A549 (cell line): ENCODE results near the gene KCNMA1.

ENCODE experiments used
- ESRRA ChIP-seq: fragments of 150-350 bp; IDR thresholded peaks from 2 replicates; pipeline ENCODE4 v1.6.1; 2014; ENCODE audit warnings: mild to moderate bottlenecking, low read length, borderline replicate concordance
- JUNB ChIP-seq: fragments of >200 bp; sonication (Bioruptor Twin); formaldehyde crosslinking; IDR thresholded peaks from 2 replicates; pipeline ENCODE4 v1.6.1; 2016
- MAFK ChIP-seq: fragments of 450-650 bp; IDR thresholded peaks from 2 replicates; pipeline ENCODE4 v1.6.1; 2014; ENCODE audit not compliant: partially characterized antibody
- MAZ ChIP-seq: fragments of 150-350 bp; IDR thresholded peaks from 2 replicates; pipeline ENCODE4 v1.6.1; 2014; ENCODE audit warnings: antibody characterized with exemption, low read depth, low read length, borderline replicate concordance
- MYC ChIP-seq: IDR thresholded peaks from 2 replicates; pipeline ENCODE4 v1.6.1; 2012; ENCODE audit warnings: mild to moderate bottlenecking, inconsistent platforms, low read length, improper control_type of control experiment, borderline replicate concordance
- PBX3 ChIP-seq: IDR thresholded peaks from 2 replicates; pipeline ENCODE4 v1.6.1; 2012
- RCOR1 ChIP-seq: fragments of 150-350 bp; IDR thresholded peaks from 2 replicates; pipeline ENCODE4 v1.6.1; 2014; ENCODE audit warnings: antibody characterized with exemption, low read length, low read depth
- REST ChIP-seq: fragments of 200-600 bp; sonication (generic); IDR thresholded peaks from 2 replicates; pipeline ENCODE4 v1.6.1; 2016; ENCODE audit warnings: antibody characterized with exemption, mild to moderate bottlenecking, moderate library complexity
- RFX5 ChIP-seq: fragments of 450-650 bp; IDR thresholded peaks from 2 replicates; pipeline ENCODE4 v1.7.1; 2014; ENCODE audit warnings: antibody characterized with exemption, mild to moderate bottlenecking, moderate library complexity
- TF ChIP-seq, protein P1 (sequence below): fragments of >200 bp; sonication (Bioruptor Twin); formaldehyde crosslinking; IDR thresholded peaks from 3 replicates; pipeline ENCODE4 v1.5.1; 2016
- TF ChIP-seq, protein P2 (sequence below): fragments of 450-650 bp; IDR thresholded peaks from 2 replicates; pipeline ENCODE4 v1.6.1; 2014; ENCODE audit warnings: antibody characterized with exemption
- TF ChIP-seq, protein P3 (sequence below): fragments of 150-350 bp; IDR thresholded peaks from 2 replicates; pipeline ENCODE4 v1.6.1; 2014; ENCODE audit warnings: low read depth, mild to moderate bottlenecking, low read length

GRCh38 chr10:77392236-77392721 lies 245.3 kb downstream of the KCNMA1 start:
- TF ChIP-seq, protein P1, sequence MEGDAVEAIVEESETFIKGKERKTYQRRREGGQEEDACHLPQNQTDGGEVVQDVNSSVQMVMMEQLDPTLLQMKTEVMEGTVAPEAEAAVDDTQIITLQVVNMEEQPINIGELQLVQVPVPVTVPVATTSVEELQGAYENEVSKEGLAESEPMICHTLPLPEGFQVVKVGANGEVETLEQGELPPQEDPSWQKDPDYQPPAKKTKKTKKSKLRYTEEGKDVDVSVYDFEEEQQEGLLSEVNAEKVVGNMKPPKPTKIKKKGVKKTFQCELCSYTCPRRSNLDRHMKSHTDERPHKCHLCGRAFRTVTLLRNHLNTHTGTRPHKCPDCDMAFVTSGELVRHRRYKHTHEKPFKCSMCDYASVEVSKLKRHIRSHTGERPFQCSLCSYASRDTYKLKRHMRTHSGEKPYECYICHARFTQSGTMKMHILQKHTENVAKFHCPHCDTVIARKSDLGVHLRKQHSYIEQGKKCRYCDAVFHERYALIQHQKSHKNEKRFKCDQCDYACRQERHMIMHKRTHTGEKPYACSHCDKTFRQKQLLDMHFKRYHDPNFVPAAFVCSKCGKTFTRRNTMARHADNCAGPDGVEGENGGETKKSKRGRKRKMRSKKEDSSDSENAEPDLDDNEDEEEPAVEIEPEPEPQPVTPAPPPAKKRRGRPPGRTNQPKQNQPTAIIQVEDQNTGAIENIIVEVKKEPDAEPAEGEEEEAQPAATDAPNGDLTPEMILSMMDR: no peak; the same call in 2 of the 3 replicates
- TF ChIP-seq RFX5 (no peak), REST (no peak), ESRRA (no peak), RCOR1 (no peak), PBX3 (no peak), MYC (no peak), MAZ (no peak), JUNB (no peak), MAFK (no peak)
- TF ChIP-seq, protein P2, sequence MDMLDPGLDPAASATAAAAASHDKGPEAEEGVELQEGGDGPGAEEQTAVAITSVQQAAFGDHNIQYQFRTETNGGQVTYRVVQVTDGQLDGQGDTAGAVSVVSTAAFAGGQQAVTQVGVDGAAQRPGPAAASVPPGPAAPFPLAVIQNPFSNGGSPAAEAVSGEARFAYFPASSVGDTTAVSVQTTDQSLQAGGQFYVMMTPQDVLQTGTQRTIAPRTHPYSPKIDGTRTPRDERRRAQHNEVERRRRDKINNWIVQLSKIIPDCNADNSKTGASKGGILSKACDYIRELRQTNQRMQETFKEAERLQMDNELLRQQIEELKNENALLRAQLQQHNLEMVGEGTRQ: no peak
- TF ChIP-seq, protein P3, sequence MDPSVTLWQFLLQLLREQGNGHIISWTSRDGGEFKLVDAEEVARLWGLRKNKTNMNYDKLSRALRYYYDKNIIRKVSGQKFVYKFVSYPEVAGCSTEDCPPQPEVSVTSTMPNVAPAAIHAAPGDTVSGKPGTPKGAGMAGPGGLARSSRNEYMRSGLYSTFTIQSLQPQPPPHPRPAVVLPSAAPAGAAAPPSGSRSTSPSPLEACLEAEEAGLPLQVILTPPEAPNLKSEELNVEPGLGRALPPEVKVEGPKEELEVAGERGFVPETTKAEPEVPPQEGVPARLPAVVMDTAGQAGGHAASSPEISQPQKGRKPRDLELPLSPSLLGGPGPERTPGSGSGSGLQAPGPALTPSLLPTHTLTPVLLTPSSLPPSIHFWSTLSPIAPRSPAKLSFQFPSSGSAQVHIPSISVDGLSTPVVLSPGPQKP: no peak
